HG02973 (cell line): Measurements from ENCODE around the gene FABP7.

Experiments used
- ATAC-seq: cut with Tn5 transposase; IDR thresholded peaks from one replicate; pipeline ENCODE4 v1.9.1; 2021; ENCODE audit warnings: moderate library complexity; ENCODE audit not compliant: unreplicated experiment

The FABP7 gene

DNA sequence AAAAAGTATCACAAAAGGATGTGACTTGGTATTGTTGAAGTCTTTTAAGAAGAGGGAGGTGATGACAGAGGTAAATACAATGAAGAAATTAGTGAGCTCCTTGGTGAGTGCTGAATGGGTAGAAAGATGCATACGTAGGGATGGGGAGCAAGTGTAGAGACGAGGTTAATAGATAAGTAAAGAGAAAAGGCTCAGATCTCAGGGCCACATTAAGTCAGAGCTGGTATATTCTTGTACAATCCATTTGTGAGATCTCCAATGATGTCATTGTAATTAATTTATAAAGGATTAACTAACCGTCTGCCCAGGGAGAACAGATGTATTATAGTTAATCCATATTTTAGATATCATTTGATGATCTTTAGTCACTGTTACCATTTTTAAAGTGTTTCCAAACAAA lies 52.9 kb downstream of the FABP7 start:
- ATAC-seq: no peak

DNA sequence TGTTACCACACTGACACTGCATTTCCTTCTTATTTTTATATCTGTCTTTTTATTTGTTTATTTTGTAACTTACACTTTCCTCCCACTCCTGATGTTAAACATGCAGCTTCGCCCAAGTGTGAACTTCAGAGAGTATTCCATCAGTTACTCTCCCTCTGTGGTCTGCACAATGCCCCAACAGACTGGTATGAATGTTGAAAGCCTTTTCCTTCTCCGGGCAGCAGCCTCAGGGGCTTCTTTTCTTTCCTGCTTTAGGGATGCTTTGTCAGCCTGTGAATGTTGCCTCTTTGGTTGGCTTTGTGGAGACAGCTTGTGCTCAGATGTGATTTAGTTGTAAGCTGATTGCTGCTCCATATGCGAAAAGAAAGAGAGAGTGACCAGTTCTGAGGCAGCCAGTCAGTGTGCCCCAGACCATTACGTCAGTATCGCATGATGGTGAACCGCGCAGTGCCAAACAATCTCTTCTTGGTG lies 53.5 kb downstream of the FABP7 start:
- no peak for ATAC-seq
